SKM-1 (cell line): ENCODE data around the gene MPRIP.

Experiments
- DNase-seq: peaks from one replicate; lab custom pipeline; 2025; ENCODE audit not compliant: unreplicated experiment; lab: John Stamatoyannopoulos, UW

MPRIP gene

DNA sequence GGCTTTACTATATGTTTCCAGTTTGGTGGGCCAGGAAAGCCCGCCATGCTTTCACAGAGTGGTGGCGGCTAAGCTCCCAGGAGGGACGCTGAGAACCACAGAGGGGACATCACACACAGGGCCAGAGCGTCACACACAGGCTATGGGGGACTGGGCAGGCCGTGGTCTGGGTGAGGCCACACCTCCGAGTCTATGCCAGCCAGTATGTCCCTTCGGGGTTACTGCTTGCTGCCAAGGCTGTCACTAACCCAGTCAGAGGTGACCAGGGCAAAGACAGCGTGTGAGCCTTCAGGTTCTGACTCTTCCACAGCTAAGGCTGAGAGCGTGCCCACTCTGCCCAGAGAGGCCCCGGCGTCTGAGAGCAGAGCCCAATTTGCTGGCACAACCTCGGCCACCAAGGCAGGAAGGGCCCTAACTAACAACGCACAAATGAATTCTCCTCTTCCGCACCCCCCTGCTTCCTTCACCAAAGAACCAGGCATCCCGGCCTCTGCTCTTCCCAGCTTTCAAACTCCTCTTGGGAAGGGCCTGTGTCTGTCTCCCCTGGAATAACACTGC lies 161.0 kb downstream of the MPRIP start:
- DNase-seq = no peak

DNA sequence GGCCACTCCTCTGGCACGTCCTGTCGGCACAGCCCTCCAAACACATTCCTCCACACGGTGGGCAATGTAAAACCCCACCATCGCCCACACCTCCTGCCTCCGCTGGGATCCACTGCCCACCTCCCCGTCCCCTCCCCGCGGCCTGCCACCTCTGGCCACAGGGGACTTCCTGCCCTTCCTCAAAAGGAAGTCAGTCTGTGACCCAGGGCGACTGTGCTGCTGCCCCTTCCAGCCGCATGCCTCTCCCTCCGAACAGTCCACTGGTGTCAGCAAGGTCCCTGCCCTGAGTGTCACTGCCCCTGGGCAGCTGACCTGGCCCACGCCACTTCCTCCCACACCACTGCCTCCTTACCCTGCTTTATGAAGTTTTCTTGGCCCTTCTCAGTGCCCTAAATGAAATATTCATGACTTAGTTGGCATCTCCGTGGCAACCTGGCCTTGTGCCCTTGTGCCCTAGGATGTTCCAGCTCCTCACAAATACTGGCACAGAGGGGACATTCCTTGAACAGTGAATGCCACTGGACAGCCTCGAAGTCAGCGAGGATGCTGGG lies 161.9 kb downstream of the MPRIP start:
- no peak for DNase-seq

DNA sequence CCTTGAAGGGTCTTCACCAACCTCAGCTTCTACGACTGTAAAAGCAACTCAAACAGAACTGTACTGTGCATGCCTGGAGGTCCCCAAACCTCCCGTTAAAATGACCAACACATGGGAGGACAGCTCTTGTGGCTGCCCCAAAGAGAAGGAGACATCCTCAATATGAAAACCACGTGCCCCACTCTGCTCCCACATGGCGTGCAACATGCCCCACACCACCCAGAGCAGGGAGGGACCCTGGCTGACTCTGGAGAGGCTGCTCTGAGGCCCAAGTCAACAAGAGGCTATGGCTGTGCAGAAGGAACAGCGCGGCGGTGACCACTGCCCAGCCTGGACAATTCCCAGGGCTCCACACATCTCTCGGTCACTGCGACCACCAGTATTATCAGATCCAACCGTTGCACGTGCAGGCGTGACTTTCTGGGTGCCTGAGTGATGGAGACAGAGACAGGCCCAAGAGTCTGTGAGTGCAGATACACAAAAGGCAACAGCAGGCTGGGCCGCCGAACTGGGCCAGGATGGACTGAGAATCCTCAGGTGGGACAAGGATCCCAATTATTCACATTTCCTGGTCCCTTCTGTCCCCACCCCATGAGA lies 162.5 kb downstream of the MPRIP start:
- DNase-seq = no peak

DNA sequence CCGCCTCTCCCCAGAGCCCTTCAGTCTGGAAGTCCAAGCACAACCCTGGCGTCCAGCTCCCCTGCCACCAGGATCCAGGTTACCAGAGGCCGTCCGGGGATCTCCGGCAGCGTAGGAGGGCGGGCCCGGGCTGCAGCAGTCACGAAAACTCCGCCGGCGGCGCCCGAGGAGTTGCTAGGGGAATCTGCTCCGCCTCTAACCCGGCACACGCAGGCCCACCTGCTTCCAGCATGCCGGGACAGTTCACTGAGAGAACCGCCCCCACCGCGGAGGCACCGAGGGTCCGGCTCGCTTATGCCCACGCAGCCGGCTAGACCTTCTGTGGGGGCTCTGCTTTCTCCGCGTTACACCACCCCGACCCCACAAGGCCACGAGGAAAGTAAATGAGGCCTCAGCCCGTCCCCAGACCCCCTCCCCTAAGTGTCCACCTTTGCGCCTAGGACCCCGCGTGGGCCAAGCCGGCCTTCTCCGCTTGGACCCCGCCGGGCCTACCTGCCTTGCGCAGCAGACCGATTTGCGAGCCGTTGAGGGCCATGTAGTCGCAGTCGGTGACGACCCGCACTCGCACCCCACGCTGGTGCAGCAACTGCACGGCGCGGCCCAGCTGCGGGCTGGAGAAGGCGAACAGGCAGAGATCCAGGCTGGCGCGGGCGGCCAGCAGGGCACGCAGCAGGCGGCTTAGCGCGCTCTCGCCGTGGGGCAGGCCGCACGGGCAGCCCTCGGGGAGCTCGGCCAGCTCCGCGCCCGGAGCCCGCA lies 163.3 kb downstream of the MPRIP start:
- no peak for DNase-seq

DNA sequence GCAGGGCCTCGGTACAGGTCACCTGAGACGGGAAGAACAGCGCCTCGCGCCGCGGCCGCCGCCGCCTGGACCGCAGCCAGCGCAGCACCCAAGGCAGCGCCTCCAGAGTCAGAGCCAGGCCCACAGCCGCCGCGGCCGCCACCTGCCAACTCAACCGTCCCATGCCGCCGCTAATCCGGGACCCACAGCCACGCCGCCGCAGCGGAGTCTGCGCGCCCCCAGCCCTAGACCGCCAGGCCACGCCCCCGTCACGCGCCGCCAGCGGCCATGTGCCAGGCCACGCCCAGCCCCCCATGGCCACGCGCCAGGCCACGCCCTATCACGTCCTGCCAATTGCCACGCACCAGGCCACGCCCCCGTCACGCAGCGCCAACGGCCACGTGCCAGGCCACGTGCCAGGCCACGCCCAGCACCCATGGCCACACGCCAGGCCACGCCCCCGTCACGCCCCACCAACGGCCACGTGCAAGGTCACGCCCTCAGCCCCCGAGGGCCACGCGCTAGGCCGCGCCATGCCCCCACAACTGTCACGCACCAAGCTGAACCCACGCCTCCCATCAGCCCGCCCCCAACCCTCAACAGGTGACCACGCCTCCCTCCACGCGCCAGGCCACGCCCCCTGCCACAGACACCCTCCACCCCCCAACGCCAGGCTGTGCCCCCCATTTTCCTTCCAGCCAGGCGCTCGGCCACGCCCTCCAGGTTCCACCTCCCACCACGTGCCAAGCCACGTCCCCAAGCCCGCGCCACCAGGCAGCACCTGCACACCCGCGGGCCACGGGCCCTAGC lies 164.1 kb downstream of the MPRIP start, which contains the start of gene PLD6:
Gene PLD6 (minus strand): TSS at position 210 of the 789 bp plus-strand sequence. CDS start 47 bp downstream, at position 163.
- DNase-seq = peak; percentile 89

DNA sequence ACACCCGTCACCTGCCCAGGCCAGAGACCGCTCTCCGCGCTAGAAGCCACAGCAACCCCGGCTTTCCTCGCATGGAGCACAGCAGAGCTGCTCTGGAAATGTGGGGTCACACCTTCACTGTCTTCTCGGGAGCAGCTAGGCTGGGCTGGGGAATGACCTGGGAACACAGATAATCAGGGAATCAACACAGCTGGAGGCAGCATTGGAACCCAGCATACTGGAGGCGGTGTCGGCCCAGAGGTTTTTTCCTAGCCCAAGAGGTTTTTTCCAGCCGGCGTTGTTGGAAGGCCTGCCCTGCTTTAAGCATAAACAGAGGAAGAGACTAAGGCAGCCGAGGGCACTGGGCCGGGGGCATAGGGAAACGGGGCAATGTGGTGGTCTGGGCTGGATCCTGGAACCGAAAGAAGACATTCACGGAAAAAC lies 164.7 kb downstream of the MPRIP start:
- no peak for DNase-seq

DNA sequence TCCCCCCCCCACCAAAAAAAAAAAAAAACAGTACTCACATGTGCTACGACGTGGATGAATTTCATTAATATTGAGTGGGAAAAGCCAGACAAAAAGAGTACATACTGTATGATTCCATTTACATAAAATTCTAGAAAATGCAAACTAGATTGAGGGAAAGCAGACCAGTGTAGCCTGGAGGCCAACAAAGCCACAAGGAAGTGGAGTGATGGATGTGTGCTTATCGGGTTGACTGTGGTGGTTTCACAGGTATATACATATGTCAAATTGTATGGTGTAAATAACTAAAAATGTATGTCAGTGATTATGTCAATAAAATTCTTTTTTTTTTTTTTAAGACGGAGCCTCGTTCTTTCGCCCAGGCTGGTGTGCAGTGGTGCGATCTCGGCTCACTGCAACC lies 165.7 kb downstream of the MPRIP start:
- DNase-seq = no peak

DNA sequence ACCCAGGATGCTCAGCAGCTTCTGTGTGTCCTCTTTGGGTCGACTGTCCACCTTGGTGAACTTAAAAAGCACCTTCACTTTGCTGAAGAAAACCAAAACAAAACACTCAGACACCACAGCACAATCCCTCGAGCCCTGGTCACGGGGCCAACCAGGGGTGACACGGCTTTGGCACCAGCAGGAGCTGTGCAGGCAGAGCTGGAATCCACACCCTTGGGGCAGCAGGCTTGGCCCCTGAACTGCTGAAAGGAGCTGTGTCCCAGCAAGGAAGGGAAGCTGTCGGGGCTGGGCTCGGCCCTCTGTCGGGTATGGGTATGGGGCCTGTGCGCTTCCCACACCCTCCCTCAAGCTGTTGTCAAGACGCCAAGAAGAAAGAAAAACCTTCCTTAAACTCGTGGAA lies 171.5 kb downstream of the MPRIP start:
- no peak for DNase-seq

DNA sequence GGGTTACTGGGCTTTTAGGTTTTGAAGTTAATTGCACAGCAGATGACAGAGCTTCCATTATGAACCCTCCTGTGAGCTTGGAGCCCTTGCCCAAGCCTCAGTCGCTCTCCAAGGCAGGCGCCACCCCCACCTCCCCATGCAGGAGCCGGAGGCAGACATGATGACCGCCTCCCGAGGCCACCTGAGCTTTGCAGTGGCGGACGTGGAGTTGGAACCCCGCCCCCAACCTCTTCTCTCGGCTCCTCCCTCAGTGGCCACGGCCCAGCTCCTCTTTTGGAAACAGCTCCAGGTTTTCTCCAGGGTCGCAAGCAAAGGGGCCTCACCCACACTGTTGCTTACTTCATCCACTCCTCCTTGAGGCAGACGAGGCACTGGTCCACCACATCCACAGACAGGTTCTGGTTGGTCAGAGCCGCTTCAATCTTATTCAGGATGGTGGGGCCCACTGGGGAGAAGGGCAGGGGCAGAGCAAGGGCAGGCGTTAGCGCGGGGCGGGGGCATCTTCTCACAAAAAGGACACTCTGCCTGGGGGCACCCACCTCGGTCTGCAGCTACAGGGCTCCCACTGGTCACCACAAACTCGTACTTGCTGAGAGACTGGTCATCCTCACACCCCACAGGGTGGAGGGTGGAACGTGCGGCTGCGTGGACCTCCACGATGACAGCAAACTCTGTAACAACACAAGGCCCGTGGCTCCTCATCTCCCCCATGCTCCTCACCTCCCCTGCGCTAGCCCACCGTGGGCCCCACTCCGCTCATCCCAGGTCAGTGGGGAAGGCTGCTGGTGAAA lies 172.6 kb downstream of the MPRIP start:
- no peak for DNase-seq

DNA sequence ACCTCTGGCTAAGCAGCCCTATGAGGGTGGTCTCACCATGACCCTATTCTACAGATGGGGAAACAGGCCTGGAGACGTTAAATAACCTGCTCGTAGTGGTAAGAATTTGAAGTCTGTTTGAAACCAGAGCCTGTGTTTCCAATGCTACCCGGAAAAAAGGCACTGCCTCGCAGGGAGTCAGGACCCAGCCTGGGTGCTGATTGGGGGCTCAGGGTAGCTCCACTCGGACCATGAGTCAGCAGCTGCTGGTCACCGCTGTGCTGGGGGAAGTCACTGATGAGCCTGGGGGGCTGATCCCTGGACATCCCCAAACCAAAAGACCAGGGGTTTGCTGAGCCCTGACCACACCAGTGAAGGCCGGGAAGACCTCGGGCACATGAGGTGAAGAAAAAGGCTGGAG lies 173.3 kb downstream of the MPRIP start:
- DNase-seq = no peak

DNA sequence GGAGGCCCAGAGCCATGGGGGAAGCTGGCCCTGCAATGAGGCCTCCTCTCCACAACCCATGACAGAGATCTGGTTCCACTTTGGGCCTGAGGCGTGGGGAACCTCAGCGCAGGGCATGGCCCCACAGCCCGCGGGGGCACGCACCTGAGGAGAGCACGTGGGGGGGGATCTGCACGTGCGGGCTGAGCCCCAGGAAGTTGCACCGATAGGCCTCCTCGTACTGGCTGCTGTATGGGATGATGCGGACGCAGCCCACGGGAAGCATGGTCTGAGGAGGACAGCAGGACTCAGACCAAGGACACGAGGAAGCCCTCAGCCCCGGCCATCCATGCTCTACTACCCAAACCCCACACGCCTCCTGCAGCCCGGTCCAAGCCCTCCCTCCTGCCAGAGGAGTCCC lies 174.0 kb downstream of the MPRIP start:
- DNase-seq = no peak

DNA sequence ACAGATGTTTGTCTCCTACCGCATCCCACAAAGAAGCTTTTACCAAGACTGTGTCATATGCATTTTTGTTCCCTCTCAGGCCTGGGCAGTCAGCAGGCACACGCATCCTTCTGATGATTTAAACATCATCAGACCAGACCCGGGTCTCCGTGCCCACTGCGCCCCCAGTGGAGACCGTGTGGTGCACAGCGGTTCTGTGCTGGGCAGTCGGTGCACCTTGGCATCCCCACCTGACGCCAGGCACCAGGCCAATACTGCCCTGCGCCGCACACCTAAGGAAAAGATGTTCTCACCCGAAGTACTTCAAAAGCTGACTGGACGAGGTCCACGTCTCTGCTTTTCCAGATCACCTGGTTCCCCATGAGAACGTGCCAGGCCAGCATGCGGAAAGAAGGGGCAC lies 174.5 kb downstream of the MPRIP start:
- DNase-seq = no peak

DNA sequence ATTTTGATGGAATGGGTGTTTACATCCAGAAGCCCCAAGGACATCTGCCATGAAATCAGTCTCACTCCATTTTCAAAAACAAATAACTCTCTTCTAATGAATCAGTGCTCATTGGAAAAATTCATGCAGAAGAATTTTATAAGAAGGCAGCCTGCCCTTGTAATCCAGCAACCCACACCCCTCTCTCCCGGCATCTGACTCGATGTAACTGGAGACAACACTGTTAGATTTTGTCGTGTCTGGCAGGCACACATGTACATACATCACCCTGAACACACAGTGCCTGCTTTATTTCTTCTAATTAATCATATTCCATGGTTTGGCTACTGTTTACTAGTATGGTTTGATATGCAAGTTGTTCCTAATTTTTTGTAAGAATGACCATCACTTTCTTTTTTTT lies 175.7 kb downstream of the MPRIP start:
- no peak for DNase-seq

DNA sequence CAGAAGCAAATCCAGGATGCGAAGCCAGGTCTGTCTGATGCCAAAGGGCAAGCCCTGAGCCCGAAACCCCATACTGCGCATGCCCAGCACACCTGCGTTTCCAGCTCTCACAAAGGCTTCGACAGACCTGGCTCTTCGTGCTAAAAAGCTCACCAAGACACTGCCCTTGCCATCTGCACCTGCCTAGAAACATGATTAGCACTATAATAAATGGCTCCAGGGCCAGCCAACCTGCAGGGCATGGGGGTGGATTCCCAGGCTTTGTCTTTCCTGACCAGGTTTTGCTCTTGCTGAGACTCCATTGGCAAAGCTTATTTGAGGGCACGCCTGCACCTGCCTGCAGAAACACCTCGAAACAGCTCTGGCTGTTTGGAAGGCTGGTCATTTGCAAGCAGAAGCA lies 178.3 kb downstream of the MPRIP start:
- DNase-seq = no peak

DNA sequence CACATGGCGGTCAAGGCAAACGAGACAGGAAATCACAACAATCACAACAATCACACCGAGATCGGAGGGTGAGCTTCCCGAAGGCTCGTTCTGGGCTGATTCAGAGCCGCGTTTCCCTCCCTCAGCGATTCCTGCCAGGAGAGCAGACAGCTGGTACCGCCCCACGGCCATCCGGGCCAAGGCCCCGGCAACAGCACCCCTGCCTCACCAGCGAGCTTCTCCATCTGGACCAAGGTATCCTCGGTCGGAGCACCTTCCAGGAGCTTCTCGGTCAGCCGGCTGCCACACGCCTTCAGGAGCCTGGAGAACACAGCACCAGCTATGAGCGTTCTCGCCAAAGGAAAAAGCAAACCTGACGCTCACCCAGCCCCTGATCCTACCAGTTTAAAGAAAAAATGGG lies 179.1 kb downstream of the MPRIP start:
- no peak for DNase-seq

DNA sequence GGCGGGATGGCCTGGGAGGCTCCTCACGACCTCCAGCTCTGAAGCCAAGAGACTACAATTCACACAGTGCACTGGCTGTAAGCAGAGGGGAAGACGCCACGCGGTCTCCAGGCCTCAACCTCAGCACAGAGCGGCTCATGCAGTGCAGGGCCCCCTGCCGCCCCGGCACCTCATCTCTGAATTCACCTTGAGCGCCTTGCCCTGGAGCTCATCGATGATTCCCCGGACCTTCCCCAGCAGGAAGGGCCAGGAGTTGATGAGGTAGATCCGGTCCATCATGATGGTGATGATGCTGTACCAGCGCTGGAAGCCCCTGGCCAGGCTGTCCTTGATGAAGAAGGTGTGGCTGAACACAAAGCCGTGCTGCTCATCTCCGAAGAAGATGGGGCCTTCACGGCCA lies 181.5 kb downstream of the MPRIP start:
- DNase-seq = no peak

DNA sequence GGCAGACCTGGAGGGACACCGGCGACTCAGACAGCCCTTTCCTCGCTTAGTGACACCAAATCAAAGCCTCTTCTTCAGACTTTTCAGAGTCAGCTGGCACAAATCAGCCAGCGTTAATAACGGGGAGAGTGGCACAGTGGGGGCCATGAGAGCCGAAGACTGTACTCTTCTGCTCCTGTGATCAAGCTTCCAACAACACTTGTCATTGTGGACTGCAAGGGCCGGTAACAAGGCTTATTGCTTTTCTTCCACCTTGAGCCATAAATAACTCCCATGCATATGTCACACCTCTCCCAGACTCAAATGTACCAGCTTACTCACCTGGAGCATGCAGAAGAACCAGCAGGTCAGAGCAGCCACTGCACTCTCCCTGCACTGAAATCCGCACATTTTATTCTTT lies 181.9 kb downstream of the MPRIP start:
- no peak for DNase-seq

DNA sequence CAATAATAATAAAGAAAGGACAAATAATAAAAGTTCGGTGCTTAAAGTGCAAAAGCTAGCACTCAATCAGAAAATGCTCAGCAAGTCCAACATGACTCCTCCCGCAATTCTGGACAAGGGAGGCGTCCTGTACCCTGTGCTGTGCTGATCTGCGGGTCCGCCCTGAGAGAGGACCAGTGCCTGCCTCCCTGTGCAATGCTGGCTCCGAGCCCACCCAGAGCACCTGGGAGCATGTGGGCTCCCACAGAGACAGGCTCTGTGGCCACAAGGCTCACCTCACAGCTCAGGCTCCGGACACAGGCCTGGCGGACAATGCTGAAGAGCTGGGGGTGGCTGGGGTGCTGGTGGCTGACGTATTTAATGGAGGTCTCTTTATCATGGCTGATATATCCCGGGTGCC lies 183.6 kb downstream of the MPRIP start:
- DNase-seq = no peak

DNA sequence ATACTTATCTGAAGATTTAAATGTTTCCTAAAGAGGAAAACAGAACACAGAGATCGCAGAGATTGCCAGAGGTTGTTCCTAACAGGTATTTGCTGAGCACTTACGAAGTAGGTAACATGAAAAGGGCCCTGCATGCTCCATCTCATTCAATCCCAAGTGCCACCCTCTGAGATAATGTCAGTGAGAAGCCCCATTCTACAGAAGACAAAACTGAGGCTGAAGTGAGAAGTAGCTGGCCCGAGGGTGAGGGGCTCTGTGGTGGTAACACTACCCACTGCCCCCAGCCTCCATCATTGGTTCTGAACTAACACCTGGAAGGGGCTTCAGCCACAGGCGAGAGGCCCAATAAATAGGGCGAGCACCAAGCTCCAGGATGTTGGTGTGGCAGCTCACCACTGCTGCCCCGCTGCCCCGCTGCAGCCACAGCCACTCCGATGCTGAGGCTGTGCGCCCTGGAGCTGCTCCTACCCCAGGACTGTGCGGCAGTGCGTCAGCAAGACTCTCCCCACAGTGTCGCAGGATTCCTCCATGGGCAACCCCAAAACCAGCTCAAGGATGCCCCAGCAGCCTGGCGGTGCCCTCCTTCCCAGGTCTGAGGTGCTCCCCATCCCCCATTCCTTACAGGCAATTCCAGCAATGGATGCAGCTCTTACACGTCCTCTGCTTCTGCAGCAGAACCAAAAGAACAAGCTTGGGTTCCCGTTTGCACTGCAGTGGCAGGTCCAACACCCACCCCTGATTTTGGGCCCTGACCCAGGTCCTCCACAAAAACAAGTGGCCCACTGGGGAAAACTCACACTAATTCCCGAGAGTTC lies 184.4 kb downstream of the MPRIP start:
- no peak for DNase-seq
